ENCODE results near the gene LAMC2.

- TF ChIP-seq CTCF (IDR thresholded peaks at IDR 0.05) (no peak), POLR2A (IDR thresholded peaks at IDR 0.05) (no peak)
Measured at GRCh38 chr1:183226963-183227362, 40.9 kb downstream of the LAMC2 start.
